Hindlimb muscle (tissue), 1 donor: ENCODE measurements around the gene MAP3K13. TPM values are rescaled to one million over a fixed set of nuclear protein-coding genes. Genes with fewer than 3 reads are reported as not detected.
"Not testable (repeated sequence)": the region's sequence is repeated elsewhere in the genome, so short reads cannot be mapped to it uniquely, and the experiment has no call there.

ENCODE experiments used
- DNase-seq: peaks from one replicate; pipeline ENCODE4 v3.0.0-alpha.2; 2013
- polyA plus RNA-seq: library from polyadenylated mRNA; unstranded; fragments of 120-200 nt; gene quantifications from one replicate; pipeline ENCODE4 v1.2.1, GENCODE V29; 2013; ENCODE audit not compliant: insufficient read length

Gene MAP3K13
- polyA plus RNA-seq, 1 donor: 14.0 TPM

GRCh38 chr3:185460719-185461350 lies 97.9 kb downstream of the MAP3K13 start:
- DNase-seq: no peak

DNA sequence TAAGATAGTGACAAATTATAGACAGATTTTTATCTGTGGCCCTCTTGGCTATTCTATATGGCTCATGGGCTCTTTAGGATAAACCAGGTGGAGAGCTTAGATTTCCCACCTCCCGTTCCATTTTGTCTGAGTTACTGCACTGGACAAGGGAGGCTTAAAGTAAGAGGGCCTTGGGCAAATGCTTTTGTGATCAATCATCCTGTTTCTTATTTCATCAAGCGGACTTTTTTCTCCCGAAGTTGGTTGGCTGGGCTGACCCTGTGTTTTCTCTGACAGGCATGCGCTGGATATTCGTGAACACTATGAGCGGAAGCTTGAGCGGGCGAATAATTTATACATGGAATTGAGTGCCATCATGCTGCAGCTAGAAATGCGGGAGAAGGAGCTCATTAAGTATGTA lies 102.5 kb downstream of the MAP3K13 start:
- DNase-seq: no peak

DNA sequence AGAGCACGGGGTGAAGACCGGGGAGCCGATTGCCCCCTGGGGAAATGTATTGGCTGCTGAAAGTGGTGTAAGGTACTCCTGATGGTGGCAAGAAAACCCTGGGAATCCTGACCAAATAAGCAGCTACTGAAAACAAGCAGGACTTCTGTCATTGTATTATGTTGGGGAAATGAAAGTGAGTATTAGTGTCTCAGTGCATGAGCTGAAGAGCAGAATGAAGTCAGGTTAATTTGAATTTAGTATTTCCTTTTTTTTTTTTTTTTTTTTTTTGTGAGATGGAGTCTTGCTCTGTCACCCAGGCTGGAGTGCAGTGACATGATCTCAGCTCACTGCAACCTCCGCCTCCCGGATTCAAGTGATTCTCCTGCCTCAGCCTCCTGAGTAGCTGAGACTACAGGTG lies 103.2 kb downstream of the MAP3K13 start:
- not testable (repeated sequence) for DNase-seq

- DNase-seq: no peak
Measured at GRCh38 chr3:185469542-185469941, 106.6 kb downstream of the MAP3K13 start.

DNA sequence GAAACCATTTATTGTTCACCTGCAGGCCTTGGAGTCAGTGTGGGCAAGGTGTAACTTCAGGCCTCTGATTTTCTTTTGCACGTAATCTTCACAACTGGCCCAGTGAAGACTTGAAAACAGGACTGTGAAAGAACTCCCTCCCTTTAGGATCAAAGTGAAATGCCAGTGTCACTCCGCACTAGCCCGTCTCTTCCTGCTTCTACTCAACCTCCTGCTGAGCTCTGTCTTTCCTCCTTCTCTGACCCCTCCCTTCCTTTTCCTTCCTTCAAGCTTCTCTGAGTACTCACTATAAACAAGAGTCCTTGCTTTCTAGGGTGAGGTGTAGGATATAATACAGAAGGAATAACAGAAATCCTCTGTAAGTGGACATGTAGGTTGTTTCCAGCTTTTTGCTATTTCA lies 107.4 kb downstream of the MAP3K13 start:
- DNase-seq: no peak

- peak; percentile 47 for DNase-seq
Measured at GRCh38 chr3:185473290-185473815, 110.4 kb downstream of the MAP3K13 start.

- DNase-seq: not testable (repeated sequence)
Measured at GRCh38 chr3:185474922-185475321, 112.0 kb downstream of the MAP3K13 start.

DNA sequence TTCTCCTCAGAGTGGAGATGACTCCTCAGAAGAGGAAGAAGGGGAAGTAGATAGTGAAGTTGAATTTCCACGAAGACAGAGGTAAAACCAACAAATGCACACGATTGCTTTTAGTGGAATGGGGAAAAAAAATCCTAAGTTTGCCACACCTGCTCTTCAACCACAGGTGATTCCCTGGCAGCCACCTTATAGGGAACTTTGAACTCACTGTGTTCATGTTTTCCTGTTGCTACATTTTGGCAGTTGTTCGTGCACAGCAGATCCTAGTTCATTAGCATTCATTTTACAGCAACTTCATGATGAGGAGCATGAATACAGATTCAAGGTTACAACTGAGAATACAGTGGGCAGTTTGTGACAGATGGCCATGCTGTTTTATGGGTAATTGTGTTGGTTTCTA lies 114.4 kb downstream of the MAP3K13 start:
- DNase-seq: no peak

DNA sequence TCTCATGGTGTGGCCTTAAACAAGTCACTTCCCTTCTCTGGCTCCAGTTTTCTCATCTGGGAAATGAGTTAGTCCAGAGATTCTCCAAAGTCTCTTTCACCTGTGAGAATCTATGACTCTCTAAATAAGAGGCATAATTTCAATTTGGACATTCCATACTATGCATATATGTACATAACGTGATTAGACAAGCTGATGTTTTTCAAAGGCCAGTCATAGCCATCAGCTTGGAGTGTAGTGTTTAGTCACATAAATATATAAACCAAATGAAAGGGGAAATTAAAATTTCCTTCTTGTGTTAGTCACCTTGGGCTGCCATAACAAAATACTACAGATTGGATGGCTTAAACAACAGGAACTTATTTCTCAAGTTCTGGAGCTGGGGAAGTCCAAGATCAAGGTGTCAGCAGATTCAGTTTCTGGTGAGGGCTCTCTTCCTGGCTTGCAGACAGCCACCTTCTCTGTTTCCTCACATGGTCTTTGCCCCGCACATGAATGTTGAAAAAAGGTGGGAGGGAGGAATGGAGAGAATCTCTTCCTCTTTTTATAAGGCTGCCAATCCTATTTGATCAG lies 116.5 kb downstream of the MAP3K13 start:
- DNase-seq: no peak

DNA sequence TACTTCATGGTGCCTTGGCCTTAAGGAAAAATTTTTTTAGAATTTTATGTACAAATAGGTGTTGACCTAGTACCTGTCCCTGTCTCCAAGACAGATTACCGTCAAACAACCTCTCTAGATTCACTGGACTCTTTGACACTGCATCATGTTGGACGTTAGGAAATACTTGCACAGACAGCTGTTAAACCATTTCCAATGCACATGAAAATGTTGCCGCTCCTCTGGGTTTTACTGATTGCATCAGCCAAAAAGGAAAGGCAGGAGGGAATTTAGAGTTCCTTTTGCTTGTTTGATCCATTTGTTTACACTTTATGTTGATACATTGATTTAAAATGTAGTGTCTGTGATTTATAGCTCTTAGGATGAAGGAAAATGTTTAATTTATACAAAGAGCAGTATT lies 121.4 kb downstream of the MAP3K13 start:
- DNase-seq: no peak

- DNase-seq: no peak
Measured at GRCh38 chr3:185486394-185486793, 123.5 kb downstream of the MAP3K13 start.

DNA sequence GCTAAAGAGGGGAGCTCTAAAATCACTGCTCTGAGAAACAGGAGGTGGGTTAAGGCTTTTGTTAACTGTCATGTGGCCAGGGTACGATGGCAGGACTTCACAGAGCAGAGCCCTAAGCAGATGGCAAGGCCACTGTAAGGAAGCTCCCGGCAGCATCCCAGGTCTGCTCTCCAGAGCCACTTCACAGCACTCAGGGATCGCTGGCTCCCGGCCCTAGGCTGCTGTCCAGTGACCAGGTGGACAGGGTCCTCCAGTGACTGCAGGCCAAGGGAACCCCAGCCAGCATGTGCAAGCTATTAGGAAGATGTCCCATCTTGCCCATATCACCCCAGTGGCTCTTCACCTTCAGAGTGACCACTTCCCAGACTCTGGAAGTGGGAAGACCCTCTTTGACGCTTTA lies 125.5 kb downstream of the MAP3K13 start:
- no peak for DNase-seq

DNA sequence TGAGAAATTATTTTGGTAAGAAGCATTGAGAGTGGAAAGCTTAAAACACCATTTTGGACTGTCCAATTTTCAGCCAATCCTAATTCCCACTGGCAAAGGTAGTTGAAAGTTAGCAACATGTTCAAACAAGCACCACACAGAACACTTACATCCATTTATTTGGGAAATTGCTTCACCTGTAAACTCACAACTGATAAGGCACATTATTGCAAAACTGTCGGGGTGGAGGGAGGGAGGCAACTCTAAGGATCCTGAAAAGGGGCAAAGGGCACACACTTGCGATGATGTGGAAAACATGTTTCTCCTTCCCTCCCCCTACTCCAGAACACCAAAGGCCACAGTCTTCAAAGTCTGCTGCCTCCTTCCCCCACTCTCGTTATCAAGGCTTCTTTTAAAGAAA lies 126.5 kb downstream of the MAP3K13 start:
- DNase-seq: no peak

DNA sequence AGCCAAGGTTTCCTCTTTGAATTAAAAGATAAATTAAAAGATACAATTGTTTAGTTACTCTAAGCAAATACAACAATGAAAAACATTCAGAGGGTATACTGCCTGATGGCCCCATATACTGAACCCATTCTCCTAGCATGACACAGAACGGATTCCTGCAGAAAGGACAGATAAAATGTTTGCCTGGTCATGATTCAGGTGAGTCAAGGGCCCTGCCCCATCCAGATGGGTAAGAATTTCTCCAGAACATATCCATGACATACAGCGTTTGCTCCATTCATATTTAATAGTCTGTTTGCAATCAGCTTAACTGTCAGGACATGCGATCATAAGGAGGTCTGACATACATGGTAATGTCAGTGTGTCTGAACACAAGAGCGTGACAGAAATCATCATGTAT lies 127.3 kb downstream of the MAP3K13 start:
- DNase-seq: no peak

GRCh38 chr3:185498503-185499396 lies 135.8 kb downstream of the MAP3K13 start, which contains the start of gene TMEM41A:
Gene TMEM41A (minus strand): TSS chr3:185499035. CDS start chr3:185498961, 74 bp downstream.
- peak; percentile 94 for DNase-seq

- no peak for DNase-seq
Measured at GRCh38 chr3:185502987-185503386, 140.1 kb downstream of the MAP3K13 start.

DNA sequence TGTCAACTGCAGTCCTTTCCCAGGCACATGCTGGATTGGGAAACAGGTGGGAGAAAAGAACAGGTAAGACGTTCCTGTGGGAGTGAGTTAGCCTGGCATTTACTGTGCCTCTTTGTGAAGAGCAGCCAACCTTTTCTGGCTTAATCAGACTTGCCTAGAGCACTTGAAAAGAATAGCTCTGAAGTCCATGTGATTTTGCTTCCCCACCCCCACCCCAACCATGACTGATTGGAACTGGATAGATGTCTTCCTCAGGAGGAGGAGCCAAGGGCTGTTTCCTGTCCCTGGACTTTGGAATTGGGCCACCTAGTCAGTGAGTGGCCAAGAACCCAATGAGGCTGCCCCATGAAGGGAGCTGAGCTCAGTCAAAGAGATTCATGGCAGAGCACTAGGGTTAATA lies 140.6 kb downstream of the MAP3K13 start:
- DNase-seq: no peak

- DNase-seq: no peak
Measured at GRCh38 chr3:185504636-185505035, 141.7 kb downstream of the MAP3K13 start.

- no peak for DNase-seq
Measured at GRCh38 chr3:185507883-185508282, 144.9 kb downstream of the MAP3K13 start.

DNA sequence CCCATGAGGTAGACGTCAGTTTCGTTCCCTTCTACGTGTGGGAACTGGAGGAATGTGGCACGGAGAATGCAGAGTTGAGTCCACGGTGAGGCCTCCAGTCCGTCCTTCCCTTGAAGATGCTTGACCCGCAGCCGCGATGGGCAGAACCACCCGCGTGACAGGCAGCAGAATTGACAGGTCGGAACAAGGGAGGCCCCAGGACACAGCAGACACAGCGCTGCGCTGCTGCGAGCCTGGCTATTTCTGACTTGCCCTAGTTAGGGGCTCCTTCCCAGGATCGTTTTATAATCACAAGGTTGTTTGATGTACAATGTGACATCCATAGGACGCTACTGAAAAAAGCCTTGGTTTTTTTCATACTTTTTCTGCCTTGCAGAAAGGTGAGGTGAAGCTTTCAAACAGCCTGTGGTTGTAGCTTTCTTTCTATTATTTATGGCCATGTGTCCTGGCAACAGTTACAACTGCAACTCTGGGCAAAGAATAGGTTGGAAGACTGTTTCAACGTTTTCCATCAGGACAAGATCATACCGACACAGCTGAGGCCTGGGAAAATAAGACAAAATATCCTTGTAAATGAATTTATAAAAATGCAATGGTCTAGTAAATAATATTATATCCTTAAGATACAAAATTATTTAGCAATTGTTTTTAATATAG lies 145.5 kb downstream of the MAP3K13 start:
- no peak for DNase-seq

DNA sequence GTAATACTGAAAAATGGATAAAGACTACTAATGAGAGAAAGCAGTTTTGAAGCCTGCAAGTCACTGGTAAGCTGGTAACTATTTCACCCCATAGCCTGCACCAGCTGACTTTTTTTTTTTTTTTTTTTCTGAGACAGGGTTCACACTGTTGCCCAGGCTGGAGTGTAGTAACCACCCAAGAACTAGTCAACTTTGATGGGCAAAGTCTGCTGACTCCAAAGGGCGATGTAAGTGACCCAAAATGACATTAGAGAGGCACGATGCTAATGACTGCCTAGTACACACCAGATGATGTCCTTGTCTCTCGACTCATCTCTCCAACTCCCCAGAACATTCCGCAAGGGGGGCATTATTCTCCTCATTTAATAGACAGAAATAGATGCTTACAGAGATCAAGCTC lies 148.8 kb downstream of the MAP3K13 start:
- DNase-seq: no peak

DNA sequence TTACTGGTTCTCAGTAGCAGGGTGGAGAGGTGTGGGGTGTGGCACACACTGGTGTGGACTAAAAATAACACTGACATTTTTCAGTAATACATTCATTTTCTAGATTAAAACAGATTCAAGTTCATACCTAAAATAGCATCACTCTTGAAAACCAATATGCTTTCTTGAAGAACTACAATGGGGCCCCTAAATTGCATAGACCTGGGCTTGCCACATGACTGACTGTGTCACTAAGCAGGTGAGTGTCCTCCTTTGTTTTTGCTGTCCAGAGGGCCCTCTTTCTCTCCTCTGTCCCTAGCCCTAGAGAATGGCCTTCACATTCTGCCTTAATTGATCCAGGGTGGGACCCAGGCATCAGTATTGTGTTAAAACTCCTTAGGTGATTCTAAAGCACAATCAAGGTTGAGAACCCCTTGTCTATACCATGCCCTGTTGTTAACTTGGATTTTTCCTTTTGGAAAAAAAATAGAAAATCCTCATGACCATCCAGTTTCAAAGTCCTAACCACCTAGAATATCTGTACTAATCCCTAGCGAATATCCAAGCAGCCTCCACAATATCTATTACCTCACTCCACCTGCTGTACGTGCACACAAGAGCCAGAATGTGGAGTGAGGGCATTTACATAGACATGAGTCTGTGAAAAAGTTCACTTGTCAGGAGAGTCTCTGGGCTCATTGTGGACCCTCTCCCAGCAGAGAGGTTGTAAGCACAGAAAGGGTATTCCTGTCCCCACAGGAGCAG lies 154.6 kb downstream of the MAP3K13 start:
- no peak for DNase-seq
